GM23248 (cell line): ENCODE results near the gene MEIS2. TPM values are rescaled to one million over a fixed set of nuclear protein-coding genes. Genes with fewer than 3 reads are reported as not detected.

Experiments
- DNase-seq: peaks from one replicate; pipeline ENCODE4 v3.0.0-alpha.2; 2015
- H2AFZ ChIP-seq: fragments of 200-600 bp; sonication (generic); 2 replicates; pipeline ENCODE4 v1.6.1; 2016; ENCODE audit warnings: antibody characterized with exemption
- H3F3A ChIP-seq: fragments of 200-600 bp; sonication (generic); 2 replicates; pipeline ENCODE4 v1.6.1; 2016; ENCODE audit warnings: mild to moderate bottlenecking, antibody characterized with exemption, mixed run types; ENCODE audit not compliant: insufficient read depth
- H3K27ac ChIP-seq: fragments of 200-600 bp; sonication (generic); 2 replicates; pipeline ENCODE4 v1.5.1; 2016; ENCODE audit warnings: mild to moderate bottlenecking
- H3K27me3 ChIP-seq: fragments of 200-600 bp; sonication (generic); replicated peaks from 2 replicates; pipeline ENCODE4 v1.6.1; 2016; ENCODE audit warnings: mild to moderate bottlenecking; ENCODE audit not compliant: insufficient read depth
- H3K36me3 ChIP-seq: fragments of 200-600 bp; sonication (generic); 2 replicates; pipeline ENCODE4 v1.6.1; 2016; ENCODE audit warnings: low read depth, mild to moderate bottlenecking
- H3K4me1 ChIP-seq: fragments of 200-600 bp; sonication (generic); 2 replicates; pipeline ENCODE4 v1.6.1; 2016; ENCODE audit warnings: mild to moderate bottlenecking; ENCODE audit not compliant: insufficient read depth
- H3K4me2 ChIP-seq: fragments of 200-600 bp; sonication (generic); one replicate; pipeline ENCODE4 v1.6.1; 2016; ENCODE audit warnings: mild to moderate bottlenecking; ENCODE audit not compliant: unreplicated experiment
- H3K4me3 ChIP-seq: fragments of 200-600 bp; sonication (generic); 2 replicates; pipeline ENCODE4 v1.5.1; 2016; ENCODE audit warnings: mild to moderate bottlenecking
- H3K79me2 ChIP-seq: fragments of 200-600 bp; sonication (generic); 2 replicates; pipeline ENCODE4 v1.6.1; 2016; ENCODE audit warnings: mild to moderate bottlenecking; ENCODE audit not compliant: insufficient read depth
- H3K9ac ChIP-seq: fragments of 200-600 bp; sonication (generic); 2 replicates; pipeline ENCODE4 v1.6.1; 2016; ENCODE audit warnings: mild to moderate bottlenecking
- H3K9me2 ChIP-seq: fragments of 200-600 bp; sonication (generic); 2 replicates; pipeline ENCODE4 v1.6.1; 2016; ENCODE audit warnings: mixed run types, mild to moderate bottlenecking, moderate library complexity; ENCODE audit not compliant: insufficient read depth
- H3K9me3 ChIP-seq: fragments of 200-600 bp; sonication (generic); one replicate; pipeline ENCODE4 v1.6.1; 2017; ENCODE audit warnings: low read depth
- H4K20me1 ChIP-seq: fragments of 200-600 bp; sonication (generic); 2 replicates; pipeline ENCODE4 v1.6.0; 2016; ENCODE audit not compliant: insufficient read depth
- EZH2 ChIP-seq: fragments of 200-600 bp; sonication (generic); IDR thresholded peaks from 2 replicates; pipeline ENCODE4 v1.6.1; 2018; ENCODE audit warnings: antibody characterized with exemption, mild to moderate bottlenecking; ENCODE audit not compliant: insufficient read depth, poor library complexity, severe bottlenecking
- EZH2phosphoT487 ChIP-seq: fragments of 200-600 bp; sonication (generic); IDR thresholded peaks from 2 replicates; pipeline ENCODE4 v1.6.1; 2018; ENCODE audit warnings: antibody characterized with exemption, moderate library complexity, mild to moderate bottlenecking, low read depth; ENCODE audit not compliant: insufficient read depth
- WGBS, 2 experiments: methylation state at CpG; one replicate each; pipeline ENCODE4 v1.1.6; 2015 to 2017; ENCODE audit warnings: low lambda C conversion rate in 2 of 2, low coverage in 1 of 2; ENCODE audit errors: missing lambda C conversion rate in 2 of 2; 5-methylcytosine and 5-hydroxymethylcytosine counted together
- in situ Hi-C: fragments of 300-500 bp; cut with MboI; formaldehyde crosslinking; loops from 2 replicates; pipeline ENCODE4 v1.15.0; 2020
- polyA plus RNA-seq: library from polyadenylated mRNA; unstranded; fragments of >200 nt; fragmentation: Nextera tagmentation; extraction: Ambion mirVana; gene quantifications from 2 replicates; pipeline ENCODE4 v1.2.1, GENCODE V29; 2016
- total RNA-seq: library from RNA; depleted of rRNA; stranded (reverse); fragments of >200 nt; shearing (Covaris generic); gene quantifications from 2 replicates; pipeline ENCODE4 v1.2.3, GENCODE V29; 2014

Gene MEIS2
- total and polyA plus RNA-seq, 2 experiments from 2014 or later = 23.7 to 24.1 TPM

DNA sequence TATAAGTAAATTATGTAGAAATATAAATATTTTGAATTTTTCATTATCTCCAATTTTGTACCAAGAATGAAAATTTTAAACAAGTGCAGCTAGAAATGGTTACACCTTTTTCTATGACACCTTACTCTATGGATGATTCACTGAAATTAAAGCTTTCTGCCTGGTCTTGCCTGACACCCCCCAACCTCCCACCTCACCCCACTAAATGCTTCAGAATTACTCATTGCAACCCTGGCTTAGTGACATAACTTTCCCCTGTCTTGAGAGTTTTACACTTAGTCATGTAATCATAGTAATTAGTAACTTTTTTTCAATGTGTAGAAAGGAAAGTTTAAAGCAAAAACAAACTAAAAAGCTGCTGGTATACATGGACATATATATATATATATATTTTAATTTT lies 42.0 kb upstream of the MEIS2 start:
- Histone ChIP-seq H3K9ac (no peak overlapping the region), H3K4me1 (peaks cover 9% of the 10 kb centered on the region), H3K4me2 (no peak overlapping the region), H2AFZ (no peak overlapping the region), H3F3A (peaks cover 11% of the 10 kb centered on the region; the same call in 1 of the 2 replicates), H3K27ac (no peak overlapping the region), H3K36me3 (no peaks in the 10 kb centered on the region), H3K9me2 (no peaks in the 10 kb centered on the region), H3K27me3 (no peaks in the 10 kb centered on the region), H3K9me3 (no peaks in the 10 kb centered on the region), H3K79me2 (no peaks in the 10 kb centered on the region), H4K20me1 (no peaks in the 10 kb centered on the region), H3K4me3 (no peak overlapping the region)
- peak; percentile 8 for DNase-seq
- in situ Hi-C loops = loop anchor here (25.0 kb wide), 1 partner anchor 745 kb away; no protein-coding TSS in a partner anchor
- TF ChIP-seq EZH2phosphoT487 (no peak), EZH2 (no peak)

DNA sequence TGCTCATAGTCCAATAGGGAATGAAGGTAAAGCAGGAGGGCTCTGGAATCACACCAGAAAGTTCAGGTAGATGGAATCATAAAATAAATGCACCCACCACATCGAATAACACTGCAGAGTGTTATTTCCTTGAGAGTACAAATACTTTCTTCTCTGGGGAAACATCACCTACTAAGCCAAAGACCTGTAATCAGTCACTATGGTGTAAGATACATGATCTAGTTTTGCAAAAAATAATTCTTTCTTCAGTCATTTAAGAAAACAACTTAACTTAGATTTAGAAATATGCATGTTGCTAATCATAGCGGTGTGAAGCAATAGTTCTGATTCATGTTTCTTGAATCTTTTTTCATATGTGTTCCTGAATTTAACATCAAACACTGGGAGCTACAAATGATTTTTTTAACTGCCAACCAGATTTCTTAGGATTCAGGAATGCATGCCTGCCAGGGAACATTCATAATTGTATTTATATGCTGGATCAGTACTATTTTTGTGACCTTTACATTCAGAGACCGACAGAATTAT lies 40.2 kb upstream of the MEIS2 start:
- no peak overlapping the region for H3K9ac ChIP-seq
- H3K27me3 ChIP-seq = no peaks in the 10 kb centered on the region
- no peaks in the 10 kb centered on the region for H4K20me1 ChIP-seq
- H3K4me2 ChIP-seq = no peak overlapping the region
- no peak overlapping the region for H2AFZ ChIP-seq
- no peaks in the 10 kb centered on the region for H3K79me2 ChIP-seq
- 89 to 90% methylated on average over 3 of the region's 3 CpGs for WGBS, 2 experiments
- H3K4me1 ChIP-seq = peaks cover 20% of the 10 kb centered on the region
- no peaks in the 10 kb centered on the region for H3K36me3 ChIP-seq
- peak; percentile 47 for DNase-seq
- no peaks in the 10 kb centered on the region for H3K9me2 ChIP-seq
- H3K27ac ChIP-seq = no peak overlapping the region
- no peak overlapping the region for H3K4me3 ChIP-seq
- H3F3A ChIP-seq = peaks cover 11% of the 10 kb centered on the region; the same call in 1 of the 2 replicates
- in situ Hi-C loops = loop anchor here (25.0 kb wide), 1 partner anchor 747 kb away; no protein-coding TSS in a partner anchor
- no peaks in the 10 kb centered on the region for H3K9me3 ChIP-seq
- TF ChIP-seq EZH2phosphoT487 (no peak), EZH2 (no peak)

- Histone ChIP-seq H3K9ac (no peak overlapping the region), H4K20me1 (no peaks in the 10 kb centered on the region), H3K79me2 (no peaks in the 10 kb centered on the region), H3K27ac (no peak overlapping the region), H3K36me3 (no peaks in the 10 kb centered on the region), H3K4me1 (peaks cover 20% of the 10 kb centered on the region), H3F3A (peaks cover 11% of the 10 kb centered on the region; the same call in 1 of the 2 replicates), H3K27me3 (no peaks in the 10 kb centered on the region), H3K9me3 (no peaks in the 10 kb centered on the region), H2AFZ (no peak overlapping the region), H3K4me3 (no peak overlapping the region), H3K9me2 (no peaks in the 10 kb centered on the region), H3K4me2 (no peak overlapping the region)
- WGBS, 2 experiments = 90 to 94% methylated on average over 5 of the region's 5 CpGs
- in situ Hi-C loops = loop anchor here (25.0 kb wide), 1 partner anchor 749 kb away; no protein-coding TSS in a partner anchor
- DNase-seq = no peak
- TF ChIP-seq EZH2phosphoT487 = no peak
- no peak for TF ChIP-seq EZH2
These were observed 38.4 kb upstream of the MEIS2 start for GRCh38 chr15:37138591-37139215.

DNA sequence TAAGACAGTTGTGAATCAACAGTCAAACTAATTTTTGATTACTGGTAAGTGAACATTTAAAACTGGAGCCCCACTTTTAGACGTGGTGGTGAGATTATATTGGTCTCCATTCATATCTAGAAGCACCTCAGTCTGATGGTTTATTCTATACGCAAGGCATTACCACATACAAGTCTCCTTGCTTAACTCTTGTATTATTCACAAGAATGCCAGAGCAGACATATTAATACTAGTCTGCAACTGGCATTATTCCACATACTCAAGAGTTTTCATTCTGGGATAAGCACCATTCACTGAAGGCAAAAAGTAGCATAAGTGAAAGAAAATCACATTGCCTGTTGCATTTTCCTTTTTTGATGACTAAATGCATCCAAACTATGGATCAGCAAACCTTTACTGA lies 36.9 kb upstream of the MEIS2 start:
- peak; percentile 8 for DNase-seq

More for the DNA sequence above, 36.9 kb upstream of the MEIS2 start:
- H3K27me3 ChIP-seq = no peaks in the 10 kb centered on the region
- peaks cover 11% of the 10 kb centered on the region; the same call in 1 of the 2 replicates for H3F3A ChIP-seq
- no peaks in the 10 kb centered on the region for H3K79me2 ChIP-seq
- in situ Hi-C loops = loop anchor here (25.0 kb wide), 1 partner anchor 750 kb away; no protein-coding TSS in a partner anchor
- no peak overlapping the region for H3K4me3 ChIP-seq
- H3K4me2 ChIP-seq = peak overlapping the region; percentile 8
- H3K9me2 ChIP-seq = no peaks in the 10 kb centered on the region
- H3K36me3 ChIP-seq = no peaks in the 10 kb centered on the region
- no peak overlapping the region for H3K27ac ChIP-seq
- 68 to 74% methylated on average over 2 of the region's 2 CpGs for WGBS, 2 experiments
- H2AFZ ChIP-seq = no peak overlapping the region
- no peaks in the 10 kb centered on the region for H3K9me3 ChIP-seq
- H3K9ac ChIP-seq = no peak overlapping the region
- H3K4me1 ChIP-seq = peaks cover 20% of the 10 kb centered on the region
- TF ChIP-seq EZH2 (no peak), EZH2phosphoT487 (no peak)
- no peaks in the 10 kb centered on the region for H4K20me1 ChIP-seq
